Activated CD4-positive, CD25-positive, alpha-beta regulatory T cell treated with anti-CD3 and anti-CD28 coated beads, Interleukin-2, amount 50 U/mL, for 24 hours (primary cell): Measurements from ENCODE around the gene NR1I2.

Source experiments
- ATAC-seq, 2 donors: fragments of 150-1000 bp; cut with Tn5 transposase; one replicate each; pipeline ENCODE4 v1.10.0; 2021; ENCODE audit warnings: mild to moderate bottlenecking in 1 of 2, moderate library complexity in 1 of 2

Gene NR1I2

GRCh38 chr3:119781330-119782198 is at the start of gene NR1I2:
Gene NR1I2, plus strand, starts transcription at chr3:119782101.
- no peak for ATAC-seq

- no peak for ATAC-seq
Measured at GRCh38 chr3:119733812-119734211, 48.1 kb upstream of the NR1I2 start.

GRCh38 chr3:119738741-119739140 is 43.2 kb upstream of the NR1I2 start:
- no peak for ATAC-seq

- no peak for ATAC-seq
Measured at GRCh38 chr3:119741657-119742590, 40.0 kb upstream of the NR1I2 start.

- ATAC-seq = no peak
Measured at GRCh38 chr3:119743921-119744320, 38.0 kb upstream of the NR1I2 start.

- ATAC-seq = no peak
Measured at GRCh38 chr3:119745942-119746341, 36.0 kb upstream of the NR1I2 start.

GRCh38 chr3:119746423-119746822 is 35.5 kb upstream of the NR1I2 start:
- no peak for ATAC-seq

GRCh38 chr3:119747357-119747756 is 34.5 kb upstream of the NR1I2 start:
- no peak for ATAC-seq

GRCh38 chr3:119748991-119749390 is 32.9 kb upstream of the NR1I2 start:
- no peak for ATAC-seq

- no peak for ATAC-seq
Measured at GRCh38 chr3:119751423-119751822, 30.5 kb upstream of the NR1I2 start.

- ATAC-seq = no peak
Measured at GRCh38 chr3:119759962-119760361, 21.9 kb upstream of the NR1I2 start.

- ATAC-seq = no peak
Measured at GRCh38 chr3:119762876-119763275, 19.0 kb upstream of the NR1I2 start.

- ATAC-seq = no peak
Measured at GRCh38 chr3:119763466-119763865, 18.4 kb upstream of the NR1I2 start.

GRCh38 chr3:119765239-119765638 is 16.7 kb upstream of the NR1I2 start:
- ATAC-seq = no peak

GRCh38 chr3:119767936-119768601 is 13.8 kb upstream of the NR1I2 start:
- no peak for ATAC-seq

GRCh38 chr3:119768668-119769393 is 13.1 kb upstream of the NR1I2 start:
- no peak for ATAC-seq

GRCh38 chr3:119769394-119770149 is 12.3 kb upstream of the NR1I2 start:
- no peak for ATAC-seq

GRCh38 chr3:119774444-119774843 is 7.5 kb upstream of the NR1I2 start:
- no peak for ATAC-seq

GRCh38 chr3:119776304-119776703 is 5.6 kb upstream of the NR1I2 start:
- no peak for ATAC-seq

GRCh38 chr3:119778176-119778575 is 3.7 kb upstream of the NR1I2 start:
- no peak for ATAC-seq

GRCh38 chr3:119778811-119779210 is 3.1 kb upstream of the NR1I2 start:
- no peak for ATAC-seq
